NCI-H446 (cell line): Measurements from ENCODE around the gene ABCD3.
"Not testable (repeated sequence)": the region's sequence is repeated elsewhere in the genome, so short reads cannot be mapped to it uniquely, and the experiment has no call there.

ENCODE experiments used
- DNase-seq, 2 experiments: peaks; one replicate each; lab custom pipeline; 2025; lab: John Stamatoyannopoulos, UW

The ABCD3 gene

DNA sequence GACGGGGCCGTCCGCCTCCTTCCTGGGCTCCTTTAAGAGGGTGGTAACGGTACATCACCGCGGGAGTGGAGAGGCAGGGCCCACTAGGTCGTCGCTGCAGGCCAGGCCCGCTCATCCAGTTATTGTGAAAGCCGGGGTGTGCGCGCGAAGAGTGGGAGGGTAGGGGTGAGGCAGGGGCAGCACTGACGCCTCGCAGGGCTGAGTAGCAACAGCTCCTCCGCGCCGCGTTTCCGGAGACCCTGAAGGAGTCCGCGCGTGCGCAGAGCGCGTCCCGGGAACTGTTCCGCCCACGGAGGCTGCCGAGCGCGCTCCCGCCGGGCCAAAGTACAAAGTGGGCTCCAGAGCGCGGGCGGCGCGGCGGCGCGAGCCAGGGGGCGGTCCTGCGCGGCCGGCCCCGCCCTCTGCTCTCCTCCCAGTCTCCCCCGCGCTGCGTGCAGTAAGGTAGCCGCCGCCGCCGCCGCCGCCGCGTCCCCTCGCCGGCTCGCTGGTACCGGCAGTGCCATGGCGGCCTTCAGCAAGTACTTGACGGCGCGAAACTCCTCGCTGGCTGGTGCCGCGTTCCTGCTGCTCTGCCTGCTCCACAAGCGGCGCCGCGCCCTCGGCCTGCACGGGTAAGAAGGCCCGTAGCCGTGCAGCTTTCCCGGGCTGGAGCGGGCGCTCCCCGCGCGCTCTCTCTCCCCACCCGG is at the start of gene ABCD3:
Gene ABCD3, plus strand, starts transcription at position 412 of the 686 bp plus-strand sequence. Its CDS starts 90 bp downstream, at position 502.
- DNase-seq = peak; percentile 96 to 98

DNA sequence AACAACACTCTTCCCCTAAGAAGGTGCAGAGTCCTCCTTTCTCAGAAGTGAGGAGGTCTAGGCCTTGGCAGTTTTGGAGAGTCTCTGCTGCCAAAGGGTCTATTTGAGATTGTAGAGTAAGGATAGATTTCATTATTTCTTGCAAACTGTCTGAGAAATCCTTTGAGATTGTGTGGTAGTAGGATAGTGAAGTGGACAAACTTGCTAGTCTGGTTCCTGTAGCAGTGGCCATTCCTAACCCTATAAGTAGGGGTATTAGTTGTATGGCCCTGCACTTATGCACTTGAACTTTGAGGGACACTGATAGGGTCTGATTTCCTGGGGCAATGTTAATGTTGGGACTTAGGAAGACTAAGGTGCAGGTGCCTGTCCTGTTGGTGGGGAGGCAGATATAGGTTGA is 45.4 kb upstream of the ABCD3 start:
- not testable (repeated sequence) for DNase-seq

DNA sequence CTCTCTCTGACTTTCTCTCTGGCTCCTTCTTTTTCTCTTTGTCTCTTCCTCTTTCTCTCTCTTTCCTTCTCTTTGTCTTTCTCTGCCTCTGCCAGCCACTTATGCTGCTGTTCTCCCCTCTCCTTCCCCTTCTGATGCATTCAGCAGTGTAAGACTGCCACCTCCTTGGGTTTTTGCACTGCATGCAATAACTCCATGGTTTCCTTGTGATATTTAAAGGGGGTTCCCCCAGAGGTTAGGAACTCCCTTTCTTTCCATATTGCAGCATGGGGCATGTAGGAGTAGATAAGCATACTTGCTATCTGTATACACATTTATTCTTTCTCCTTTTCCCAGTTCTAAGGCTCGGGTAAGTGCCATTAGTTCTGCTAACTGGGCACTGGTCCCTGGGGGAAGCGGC is 44.9 kb upstream of the ABCD3 start:
- not testable (repeated sequence) for DNase-seq

DNA sequence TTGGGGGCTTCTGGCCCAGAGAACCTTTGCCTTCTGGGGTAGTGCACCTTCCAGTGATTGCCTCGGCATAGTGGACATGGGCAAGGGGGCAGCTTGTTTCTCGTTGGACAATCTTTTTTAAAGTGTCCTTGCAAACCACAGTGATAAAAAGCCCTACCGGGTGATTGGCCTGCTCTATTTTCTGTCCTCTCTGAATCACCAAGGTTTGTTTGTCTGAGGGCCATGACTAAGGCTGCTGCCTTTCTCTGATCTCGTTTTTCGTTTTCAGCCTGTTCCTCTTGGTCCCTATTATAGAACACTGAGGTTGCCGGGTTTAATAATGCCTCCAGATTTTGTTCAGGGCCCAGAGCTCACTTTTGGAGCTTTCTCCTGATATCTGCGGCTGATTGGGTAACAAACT is 42.5 kb upstream of the ABCD3 start:
- DNase-seq = not testable (repeated sequence)

DNA sequence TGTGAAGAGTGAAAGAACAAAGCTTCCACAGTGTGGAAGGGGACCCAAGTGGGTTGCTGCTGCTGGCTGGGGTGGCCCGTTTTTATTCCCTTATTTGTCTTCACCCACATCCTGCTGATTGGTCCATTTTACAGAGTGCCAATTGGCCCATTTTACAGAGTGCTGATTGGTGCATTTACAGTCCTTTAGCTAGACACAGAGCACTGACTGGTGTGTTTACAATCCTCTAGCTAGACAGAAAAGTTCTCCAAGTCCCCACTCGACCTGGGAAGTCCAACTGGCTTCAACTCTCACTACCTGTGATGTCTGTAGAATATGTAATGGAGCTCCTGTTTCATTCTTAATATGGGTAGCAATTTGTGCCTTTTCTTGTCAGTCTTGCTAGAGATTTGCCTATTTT is 39.7 kb upstream of the ABCD3 start:
- not testable (repeated sequence) for DNase-seq

DNA sequence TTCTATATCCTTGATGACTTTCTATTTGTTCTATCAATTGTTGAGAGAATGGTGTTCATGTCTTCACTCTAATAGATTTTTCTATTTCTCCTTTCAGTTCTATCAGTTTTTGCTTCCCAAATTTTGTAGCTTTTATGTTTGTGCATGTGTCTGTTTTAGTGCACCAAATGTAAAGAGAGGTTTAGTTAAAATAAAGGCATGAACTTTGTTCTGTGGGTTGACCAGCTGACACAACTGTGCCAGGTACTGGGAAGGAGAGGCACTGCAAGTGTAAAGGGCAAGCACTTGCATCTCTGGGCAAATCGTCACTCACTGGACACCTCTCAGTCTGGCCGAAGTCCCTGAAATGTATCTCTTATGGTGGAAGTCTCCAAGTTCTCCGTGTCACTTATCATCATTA is 38.6 kb upstream of the ABCD3 start:
- DNase-seq = no peak

DNA sequence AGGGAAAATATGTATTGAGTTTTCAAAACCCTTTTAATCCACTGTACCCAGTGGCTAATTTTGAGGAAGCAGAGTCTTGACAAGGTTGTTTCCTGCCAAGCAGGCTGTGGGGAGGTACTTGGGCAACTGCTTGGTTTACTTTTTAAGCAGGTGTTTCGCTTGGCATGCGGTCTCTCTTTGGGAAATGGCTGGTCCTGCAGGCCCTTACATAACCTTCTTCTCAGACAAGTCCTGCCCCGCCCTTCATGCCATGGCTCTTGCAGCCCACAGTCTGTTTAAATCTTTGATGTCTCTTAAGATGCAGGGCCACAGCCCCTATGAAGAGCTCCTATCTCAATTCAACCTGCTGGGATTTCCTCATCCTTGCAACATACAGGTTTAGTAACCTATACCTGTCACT is 36.0 kb upstream of the ABCD3 start:
- DNase-seq = no peak

DNA sequence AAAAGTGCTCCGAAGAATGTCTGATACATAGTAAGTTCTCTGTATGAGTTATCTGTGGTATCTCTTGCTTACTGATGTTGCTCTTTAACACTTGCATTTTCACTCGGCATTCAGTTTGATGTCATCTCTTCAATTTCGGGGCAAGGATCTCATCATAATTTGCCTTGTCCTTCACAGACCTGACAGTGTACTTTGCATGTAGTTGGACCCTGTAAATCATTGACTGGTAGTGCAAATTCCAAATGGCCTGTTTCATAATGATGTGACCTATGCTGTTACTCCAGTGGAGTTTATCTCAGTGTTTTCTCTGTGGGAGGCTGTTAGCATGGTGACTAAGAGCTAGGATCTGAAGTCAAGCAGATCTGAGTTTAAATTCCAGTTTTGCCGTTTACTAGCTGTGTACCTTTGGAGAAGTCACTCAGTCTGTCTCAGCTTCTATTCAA is 34.2 kb upstream of the ABCD3 start:
- DNase-seq = no peak

DNA sequence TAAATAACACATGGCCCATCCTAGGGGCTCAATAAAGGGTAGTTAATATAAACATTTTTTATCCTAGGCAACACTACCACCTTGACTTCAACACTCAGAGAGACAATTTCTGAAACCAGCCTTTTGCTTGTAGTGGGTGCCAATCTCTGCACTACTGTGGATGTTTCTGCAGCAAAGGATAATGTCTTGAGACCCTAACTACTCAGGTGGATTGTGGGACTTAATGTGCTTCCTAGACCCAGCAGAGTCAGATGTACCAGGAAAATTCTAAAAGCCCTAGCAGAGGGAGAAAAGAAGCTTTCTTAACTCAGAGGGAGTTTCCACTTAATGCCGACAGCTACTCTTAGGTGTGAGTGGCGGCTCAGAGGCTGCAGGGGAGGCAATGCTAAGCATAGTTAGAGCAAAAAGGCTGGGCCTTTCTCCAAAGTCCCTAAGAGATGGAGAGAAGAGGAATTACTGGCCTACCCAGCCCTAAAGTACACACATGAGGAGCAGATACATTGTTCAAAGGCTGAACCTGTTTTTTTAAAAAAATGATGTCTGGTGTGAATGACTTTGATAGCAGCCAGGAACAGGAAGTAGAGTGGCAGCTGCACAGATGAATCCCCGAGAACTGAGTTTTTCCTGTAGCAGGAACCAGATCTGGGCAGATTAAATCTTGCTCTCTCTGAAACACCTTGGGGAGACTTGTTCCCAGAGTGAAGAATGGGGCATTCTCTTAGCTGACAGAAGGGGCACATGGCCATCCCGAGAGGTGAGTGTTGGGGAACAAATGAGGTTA is 33.5 kb upstream of the ABCD3 start:
- no peak for DNase-seq

DNA sequence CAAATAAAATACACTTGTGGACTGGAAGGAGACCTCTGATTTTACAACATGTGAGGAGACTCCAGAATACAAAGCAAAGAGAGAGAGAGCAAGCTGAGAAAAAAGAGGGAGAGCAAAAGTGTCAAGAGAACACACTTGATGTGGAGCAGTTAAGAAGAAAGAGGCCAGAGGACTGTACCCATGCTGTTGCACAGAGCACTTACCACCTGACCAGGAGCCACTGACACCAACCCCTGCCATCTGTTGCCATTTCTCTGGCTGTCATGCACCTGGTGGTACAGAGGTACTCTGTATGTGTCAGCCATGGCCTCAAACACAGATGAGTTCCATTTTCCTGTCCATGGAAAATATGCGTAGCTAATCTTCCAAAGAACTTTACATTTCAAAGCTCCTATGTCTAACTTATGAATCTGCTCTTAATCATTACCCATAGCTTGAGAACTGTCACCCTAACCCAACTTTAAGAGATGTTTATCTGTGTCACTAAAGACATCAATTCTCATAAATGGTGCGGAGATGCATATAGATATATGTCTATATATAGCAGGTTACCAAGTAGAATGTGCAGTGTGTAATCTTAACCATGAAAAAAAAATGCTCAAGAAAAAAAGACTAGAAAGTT is 32.8 kb upstream of the ABCD3 start:
- DNase-seq = no peak

DNA sequence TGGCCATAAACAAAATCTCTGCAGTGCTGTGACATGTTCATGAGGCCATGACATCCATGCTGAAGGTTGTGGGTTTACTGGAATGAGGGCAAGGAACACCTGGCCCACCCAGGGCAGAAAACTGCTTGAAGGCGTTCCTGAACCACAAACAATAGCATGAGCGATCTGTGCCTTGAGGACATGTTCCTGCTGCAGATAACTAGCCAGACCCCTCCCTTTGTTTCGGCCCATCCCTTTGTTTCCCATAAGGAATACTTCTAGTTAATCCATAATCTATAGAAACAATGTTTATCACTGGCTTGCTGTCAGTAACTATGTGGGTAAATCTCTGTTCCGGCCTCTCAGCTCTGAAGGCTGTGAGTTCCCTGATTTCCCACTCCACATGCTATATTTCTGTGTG is 28.9 kb upstream of the ABCD3 start:
- DNase-seq = no peak

DNA sequence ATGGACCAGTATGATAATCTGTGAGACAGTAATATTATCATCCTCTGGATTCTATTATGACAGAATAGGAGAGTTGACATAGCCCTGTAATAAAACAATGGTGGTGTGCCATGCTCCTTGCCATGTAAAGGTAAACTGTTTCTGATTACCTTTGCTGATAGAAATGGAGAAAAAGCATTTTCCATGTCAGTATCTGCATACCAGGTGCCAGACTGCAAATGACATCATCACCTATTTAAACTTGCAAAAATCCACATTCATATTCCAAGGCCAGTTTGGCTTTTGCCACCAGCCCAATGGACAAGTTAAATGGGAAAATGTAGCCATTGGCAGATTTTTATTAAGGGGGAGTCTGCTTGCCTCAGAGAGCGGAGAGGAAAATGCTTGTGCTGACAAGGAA is 23.9 kb upstream of the ABCD3 start:
- DNase-seq = no peak

DNA sequence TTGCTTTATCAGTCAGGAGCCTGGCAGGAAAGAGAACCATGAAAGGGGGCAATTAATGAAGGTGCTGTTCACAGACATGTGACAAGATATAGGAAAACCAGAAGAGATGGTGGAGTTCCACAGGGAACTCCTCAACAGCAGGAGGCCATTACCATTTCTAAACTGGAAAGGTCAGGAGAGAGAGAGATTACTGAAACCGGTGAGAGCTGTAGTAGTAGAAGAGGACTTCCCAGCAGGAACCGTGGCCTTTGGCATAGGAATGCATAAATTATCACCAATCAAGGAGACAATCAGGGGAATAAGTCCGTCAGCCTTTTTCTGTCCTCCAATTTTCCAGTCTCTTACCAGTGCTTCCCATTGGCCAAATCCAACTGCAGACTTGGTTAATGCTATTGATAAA is 23.0 kb upstream of the ABCD3 start:
- no peak for DNase-seq

DNA sequence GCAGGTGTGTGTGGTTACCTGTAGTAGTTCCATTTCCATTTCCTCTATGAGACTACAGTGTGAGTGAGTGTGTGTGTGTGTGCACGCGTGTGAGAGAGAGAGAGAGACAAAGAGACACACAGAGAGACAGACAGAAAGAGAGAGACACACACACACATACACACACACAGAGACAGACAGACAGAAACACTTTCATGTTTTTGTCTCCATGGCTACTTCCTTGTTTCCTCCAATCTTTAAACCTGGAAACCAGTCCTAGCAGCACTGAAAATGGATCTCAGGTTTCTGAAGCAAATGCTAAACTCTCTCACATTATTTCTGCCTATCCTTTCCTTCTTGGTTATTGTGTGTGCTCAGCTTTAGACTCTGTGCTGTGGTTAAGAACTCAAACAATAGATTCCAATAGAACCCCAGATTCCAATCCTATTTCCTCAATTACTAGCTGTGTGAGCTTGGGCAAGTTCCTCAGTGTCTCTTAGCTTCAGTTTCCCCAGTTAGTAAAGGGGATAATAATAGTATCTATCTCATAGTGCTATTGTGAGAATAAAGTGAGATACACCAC is 22.4 kb upstream of the ABCD3 start:
- no peak for DNase-seq

DNA sequence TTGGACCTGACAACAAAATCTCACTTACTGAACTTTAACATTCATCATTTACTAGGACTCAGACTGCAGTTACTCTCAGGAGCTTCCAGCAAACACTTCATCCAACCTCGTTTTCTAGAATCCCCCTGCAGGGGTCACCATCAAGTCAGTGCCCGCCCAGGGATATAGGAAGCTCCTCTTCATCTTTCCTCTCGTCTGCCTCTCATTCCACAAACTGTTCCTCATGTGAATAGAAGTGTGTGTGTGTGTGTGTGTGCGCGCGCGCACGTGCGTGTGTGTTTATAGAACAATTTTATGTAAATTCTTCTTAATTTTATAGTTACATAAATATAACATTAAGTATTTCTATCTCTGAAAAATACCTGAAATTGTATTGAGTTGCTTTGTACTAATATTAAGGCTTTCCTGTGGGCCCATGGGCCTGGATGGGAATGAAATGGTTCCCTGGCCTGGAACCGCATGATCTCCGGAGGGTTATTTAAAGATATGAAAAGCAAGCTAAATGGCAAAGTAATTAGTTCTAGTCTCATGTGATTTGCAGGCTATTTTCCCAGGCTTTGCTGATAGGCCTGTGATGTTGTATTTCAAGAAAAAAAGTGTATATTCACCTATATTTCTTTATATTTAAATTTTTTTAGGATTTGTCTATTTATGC is 21.7 kb upstream of the ABCD3 start:
- no peak for DNase-seq

DNA sequence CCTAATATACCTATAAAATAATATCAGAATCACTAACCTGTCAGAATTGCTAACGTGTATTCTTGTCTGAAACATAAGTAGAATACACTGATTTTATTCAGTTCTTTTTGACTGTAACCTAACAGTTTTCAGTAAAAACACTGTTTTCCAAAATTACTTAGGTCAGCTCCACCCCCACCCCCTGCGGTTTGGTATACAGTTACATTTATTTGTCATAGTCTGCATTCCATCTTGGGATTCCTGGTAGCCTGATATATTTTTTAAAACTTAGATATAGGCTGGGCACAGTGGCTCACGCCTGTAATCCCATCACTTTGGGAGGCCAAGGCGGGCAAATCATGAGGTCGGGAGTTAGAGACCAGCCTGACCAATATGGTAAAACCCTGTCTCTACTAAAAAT is 19.8 kb upstream of the ABCD3 start:
- DNase-seq = no peak

DNA sequence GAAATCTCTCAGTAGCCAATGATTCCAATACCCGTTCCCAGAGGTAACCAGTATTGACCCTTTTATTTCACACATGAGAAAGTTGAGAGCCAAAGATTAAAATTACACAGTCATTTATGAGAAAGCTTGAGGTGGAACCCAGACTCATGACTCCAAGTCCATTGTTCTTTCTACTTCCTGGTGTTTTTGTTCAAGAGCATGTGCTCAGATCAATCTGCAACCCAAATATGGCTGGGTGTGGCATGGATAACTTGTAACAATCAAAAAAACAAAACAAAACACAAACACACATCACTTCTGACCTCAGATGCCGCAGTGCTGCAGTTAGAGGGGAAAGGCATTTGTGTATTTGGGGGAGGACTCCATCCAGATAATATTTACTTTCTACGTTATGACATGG is 18.7 kb upstream of the ABCD3 start:
- DNase-seq = no peak

DNA sequence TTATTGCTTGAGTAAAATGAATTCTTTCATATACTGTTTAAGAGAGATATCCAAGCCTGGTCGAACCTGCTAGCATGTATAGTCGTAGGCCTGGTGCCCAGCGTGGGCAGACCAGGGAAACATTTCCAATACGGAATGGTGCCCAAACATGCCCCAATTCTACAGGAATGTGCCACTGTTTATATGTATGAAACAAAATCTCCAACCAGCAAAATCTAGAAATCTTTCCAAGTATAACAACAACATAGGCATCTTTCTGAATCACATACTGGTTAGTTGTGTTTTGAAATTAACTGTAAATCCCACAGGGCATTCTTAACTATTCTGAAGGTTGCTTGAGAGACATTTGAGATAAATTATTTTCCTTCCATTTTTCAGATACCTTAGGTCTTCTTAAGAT is 17.0 kb upstream of the ABCD3 start:
- no peak for DNase-seq

DNA sequence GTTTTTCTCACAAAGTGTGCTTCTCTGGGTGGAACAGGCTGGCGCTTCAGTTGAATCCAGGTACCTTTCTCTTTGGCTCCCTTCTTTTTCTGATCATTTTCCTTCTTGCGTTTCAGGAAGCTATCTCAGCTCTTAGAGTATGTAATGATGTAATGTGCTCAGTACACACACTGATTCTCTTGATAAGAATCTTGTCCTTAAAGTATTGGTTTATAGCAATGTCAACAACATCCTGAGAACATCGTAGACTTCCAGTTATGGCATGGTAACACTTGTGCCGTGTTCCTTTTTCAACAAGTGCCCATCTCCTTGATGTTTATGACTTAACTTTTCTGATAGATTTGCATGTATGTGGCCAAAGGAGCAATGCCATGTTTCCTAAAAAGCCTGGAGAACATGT is 11.7 kb upstream of the ABCD3 start:
- no peak for DNase-seq

DNA sequence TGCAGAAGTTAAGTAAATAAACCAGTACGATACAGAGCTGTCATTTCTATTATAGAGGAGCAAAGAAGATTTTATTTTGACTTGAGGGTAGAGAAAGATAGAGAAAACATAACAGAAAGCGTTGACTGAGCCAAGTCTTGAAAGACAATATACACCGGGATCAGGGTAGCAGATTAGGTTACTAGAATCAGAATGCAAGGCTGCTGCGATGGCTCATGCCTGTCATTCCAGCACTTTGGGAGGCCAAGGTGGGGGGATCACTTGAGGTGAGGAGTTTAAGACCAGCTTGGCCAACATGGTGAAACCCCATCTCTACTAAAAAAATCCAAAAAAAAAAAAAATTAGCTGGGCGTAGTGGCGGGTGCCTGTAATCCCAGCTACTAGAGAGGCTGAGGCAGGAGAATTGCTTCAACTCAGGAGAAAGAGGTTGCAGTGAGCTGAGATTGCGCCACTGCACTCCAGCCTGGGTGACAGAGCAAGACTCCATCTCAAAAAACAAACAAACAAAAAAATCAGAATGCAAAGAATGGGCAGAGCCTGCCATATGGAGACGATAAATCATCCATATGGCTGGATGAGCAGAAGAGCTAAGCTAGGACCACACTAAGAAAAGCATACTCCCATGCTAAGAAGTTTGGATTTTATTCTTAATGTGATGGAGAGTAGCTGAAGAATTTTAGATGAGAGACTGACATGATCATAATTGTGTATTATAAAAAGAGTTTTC is 9.9 kb upstream of the ABCD3 start:
- peak in 1 of 2 experiments; percentile 9 for DNase-seq

DNA sequence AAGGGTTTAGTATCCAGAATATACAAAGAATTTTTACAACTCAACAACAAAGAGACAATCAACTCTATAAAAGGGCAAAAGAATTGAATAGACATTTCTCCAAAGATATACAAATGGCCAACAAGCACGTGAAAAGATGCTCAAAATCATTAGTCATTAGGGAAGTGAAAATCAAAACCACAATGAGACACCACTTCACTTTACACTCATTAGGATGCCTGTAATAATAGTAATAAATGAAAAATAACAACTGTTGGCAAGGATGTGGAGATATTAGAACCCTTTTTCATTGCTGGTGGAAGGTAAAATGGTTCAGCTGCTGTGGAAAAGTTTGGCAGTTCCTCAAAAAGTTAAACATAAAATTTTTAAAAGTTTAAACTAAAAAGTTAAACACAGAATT is 7.0 kb upstream of the ABCD3 start:
- DNase-seq = no peak

DNA sequence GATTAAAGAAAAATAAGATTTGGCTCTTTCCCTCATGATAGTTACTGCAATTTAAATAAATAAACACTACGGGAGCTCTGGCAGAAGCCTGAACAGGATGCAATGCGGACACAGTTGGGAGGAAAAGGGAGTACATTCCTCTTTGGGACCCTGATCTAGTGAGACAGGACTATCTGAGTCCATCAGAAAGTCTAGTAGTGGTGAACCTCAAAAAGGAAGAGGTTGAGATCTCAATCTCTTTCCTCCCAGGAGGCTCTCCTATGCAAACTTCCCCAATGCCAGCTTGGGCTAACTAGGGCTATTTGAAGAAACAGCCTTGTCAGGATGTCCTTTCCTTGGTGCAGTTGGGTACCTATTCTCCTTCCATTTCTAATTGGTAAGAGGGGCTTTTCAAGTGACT is 4.9 kb upstream of the ABCD3 start:
- no peak for DNase-seq
